DOHH2 (cell line): ENCODE data around the gene ST14.
A peak's percentile ranks its signal among the peaks of the same experiment; 100 is the strongest.

ENCODE experiments used
- H3F3A ChIP-seq: fragments of 200-600 bp; sonication (generic), shearing (Covaris generic); 2 replicates; pipeline ENCODE4 v1.6.0; 2016; ENCODE audit warnings: antibody characterized with exemption, mild to moderate bottlenecking; ENCODE audit not compliant: control insufficient read depth, insufficient read depth
- H3K27ac ChIP-seq: fragments of 200-600 bp; sonication (generic); 2 replicates; pipeline ENCODE4 v1.5.1; 2014; ENCODE audit warnings: low read depth, mild to moderate bottlenecking, low read length, moderate library complexity
- H3K27me3 ChIP-seq: fragments of 200-600 bp; sonication (generic); 2 replicates; pipeline ENCODE4 v1.6.1; 2014; ENCODE audit warnings: mild to moderate bottlenecking, low read length, mixed read lengths; ENCODE audit not compliant: control insufficient read depth
- H3K36me3 ChIP-seq: fragments of 200-600 bp; sonication (generic); 2 replicates; pipeline ENCODE4 v1.6.1; 2014; ENCODE audit warnings: mild to moderate bottlenecking, low read length, moderate library complexity, mixed read lengths; ENCODE audit not compliant: control insufficient read depth
- H3K4me1 ChIP-seq: fragments of 200-600 bp; sonication (generic); 2 replicates; pipeline ENCODE4 v1.6.1; 2014; ENCODE audit warnings: mild to moderate bottlenecking, low read length, mixed read lengths; ENCODE audit not compliant: control insufficient read depth
- H3K4me2 ChIP-seq: fragments of 200-600 bp; sonication (generic); 2 replicates; pipeline ENCODE4 v1.6.0; 2014; ENCODE audit warnings: mild to moderate bottlenecking, low read length, moderate library complexity
- H3K4me3 ChIP-seq: fragments of 200-600 bp; sonication (generic); 2 replicates; pipeline ENCODE4 v1.5.1; 2014; ENCODE audit warnings: mild to moderate bottlenecking, low read length, mixed read lengths
- H3K79me2 ChIP-seq: fragments of 200-600 bp; sonication (generic); 2 replicates; pipeline ENCODE4 v1.6.1; 2014; ENCODE audit warnings: mild to moderate bottlenecking, low read length, mixed read lengths; ENCODE audit not compliant: control insufficient read depth
- H3K9me2 ChIP-seq: fragments of 200-600 bp; sonication (generic); replicated peaks from 2 replicates; pipeline ENCODE4 v1.6.1; 2014; ENCODE audit warnings: mild to moderate bottlenecking, low read length, mixed read lengths; ENCODE audit not compliant: control insufficient read depth
- H3K9me3 ChIP-seq: fragments of 200-600 bp; sonication (generic); 2 replicates; pipeline ENCODE4 v1.6.1; 2014; ENCODE audit warnings: antibody characterized with exemption, low read length, mixed read lengths; ENCODE audit not compliant: control insufficient read depth, insufficient read depth
- H4K20me1 ChIP-seq: fragments of 200-600 bp; sonication (generic); 2 replicates; pipeline ENCODE4 v1.6.0; 2014; ENCODE audit warnings: low read depth, mild to moderate bottlenecking, antibody characterized with exemption, low read length, moderate library complexity; ENCODE audit not compliant: control insufficient read depth, insufficient read depth
- EZH2phosphoT487 ChIP-seq: fragments of 200-600 bp; sonication (generic); IDR thresholded peaks from 2 replicates; pipeline ENCODE4 v1.6.1; 2017; ENCODE audit warnings: borderline replicate concordance, mild to moderate bottlenecking, antibody characterized with exemption, low read length, moderate library complexity, mixed read lengths
- TF ChIP-seq, protein P1 (sequence below): fragments of 200-600 bp; sonication (generic); IDR thresholded peaks from one replicate; pipeline ENCODE4 v1.5.1; 2014; ENCODE audit warnings: antibody characterized with exemption, mild to moderate bottlenecking, low read depth, low read length; ENCODE audit not compliant: poor library complexity, severe bottlenecking

The ST14 gene

DNA sequence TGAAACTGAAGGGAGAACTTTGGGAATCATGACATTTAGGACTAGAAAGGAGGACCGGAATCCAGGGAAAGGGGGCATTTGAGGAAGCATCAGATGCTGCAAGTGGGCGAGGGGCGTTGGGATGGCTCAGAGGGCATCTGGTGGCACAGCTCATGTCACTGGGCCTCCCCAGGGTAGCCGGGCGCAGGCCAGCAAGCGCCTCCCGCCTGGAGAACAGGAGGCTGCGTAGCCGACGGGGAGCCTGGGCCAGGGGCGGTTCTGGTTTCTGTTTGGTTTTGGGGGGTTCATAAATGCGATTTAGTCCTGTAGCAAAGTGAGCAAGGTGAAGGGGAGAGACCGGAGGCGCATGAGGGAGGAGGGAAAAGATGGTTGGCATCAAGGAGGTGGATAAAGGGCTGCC, 443 bp upstream of the ST14 start:
- H3K27ac ChIP-seq = no peak overlapping the region
- peaks cover 22% of the 10 kb centered on the region for H3F3A ChIP-seq
- H3K4me1 ChIP-seq = peaks cover 52% of the 10 kb centered on the region
- H3K4me2 ChIP-seq = peak overlapping the region; percentile 43
- peaks cover 43% of the 10 kb centered on the region for H3K79me2 ChIP-seq
- H3K36me3 ChIP-seq = peaks cover 42% of the 10 kb centered on the region
- no peaks in the 10 kb centered on the region for H3K9me3 ChIP-seq
- peaks cover 11% of the 10 kb centered on the region for H4K20me1 ChIP-seq
- TF ChIP-seq, protein P1, sequence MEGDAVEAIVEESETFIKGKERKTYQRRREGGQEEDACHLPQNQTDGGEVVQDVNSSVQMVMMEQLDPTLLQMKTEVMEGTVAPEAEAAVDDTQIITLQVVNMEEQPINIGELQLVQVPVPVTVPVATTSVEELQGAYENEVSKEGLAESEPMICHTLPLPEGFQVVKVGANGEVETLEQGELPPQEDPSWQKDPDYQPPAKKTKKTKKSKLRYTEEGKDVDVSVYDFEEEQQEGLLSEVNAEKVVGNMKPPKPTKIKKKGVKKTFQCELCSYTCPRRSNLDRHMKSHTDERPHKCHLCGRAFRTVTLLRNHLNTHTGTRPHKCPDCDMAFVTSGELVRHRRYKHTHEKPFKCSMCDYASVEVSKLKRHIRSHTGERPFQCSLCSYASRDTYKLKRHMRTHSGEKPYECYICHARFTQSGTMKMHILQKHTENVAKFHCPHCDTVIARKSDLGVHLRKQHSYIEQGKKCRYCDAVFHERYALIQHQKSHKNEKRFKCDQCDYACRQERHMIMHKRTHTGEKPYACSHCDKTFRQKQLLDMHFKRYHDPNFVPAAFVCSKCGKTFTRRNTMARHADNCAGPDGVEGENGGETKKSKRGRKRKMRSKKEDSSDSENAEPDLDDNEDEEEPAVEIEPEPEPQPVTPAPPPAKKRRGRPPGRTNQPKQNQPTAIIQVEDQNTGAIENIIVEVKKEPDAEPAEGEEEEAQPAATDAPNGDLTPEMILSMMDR = no peak
- TF ChIP-seq EZH2phosphoT487 = no peak
- H3K27me3 ChIP-seq = 0 out of 2 replicates have a peak, but pooled peaks cover 3% of the 10 kb centered on the region
- no peaks in the 10 kb centered on the region for H3K9me2 ChIP-seq
- peak overlapping the region; percentile 76 for H3K4me3 ChIP-seq

DNA sequence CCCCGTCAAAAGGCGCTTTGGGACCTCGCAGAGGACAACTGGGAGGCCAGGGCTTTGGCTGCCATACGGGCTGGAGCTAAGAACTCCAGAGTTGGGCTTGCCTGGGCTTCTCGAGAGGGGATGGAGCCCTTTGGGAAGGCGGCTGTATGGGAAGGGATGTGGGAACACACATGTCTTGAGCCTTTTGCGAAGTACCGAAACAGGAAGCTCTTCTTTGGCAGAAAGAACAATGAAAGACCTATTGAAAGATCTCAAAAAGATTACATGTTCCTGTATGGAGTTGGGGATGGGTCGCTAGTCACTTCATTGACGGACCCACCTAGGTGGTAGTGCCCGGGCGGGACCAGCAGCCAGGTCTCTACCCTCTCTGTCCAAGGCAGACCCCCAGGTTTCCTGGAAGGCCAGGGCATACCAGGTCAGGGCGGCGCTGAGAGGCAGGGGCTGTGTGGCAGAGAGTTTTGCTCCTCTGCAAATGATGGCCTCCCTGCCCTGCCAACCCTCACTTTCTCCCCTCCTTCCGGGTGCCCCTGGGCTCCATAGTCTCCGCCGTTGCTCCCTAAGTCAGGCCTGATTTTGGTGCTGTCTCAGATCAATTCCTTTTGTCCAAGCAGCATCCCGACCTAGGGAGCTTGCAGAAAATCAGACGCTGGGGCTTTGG, 1.0 kb downstream of the ST14 start:
- Histone ChIP-seq H3K4me2 (peak overlapping the region; percentile 91), H3K27me3 (0 out of 2 replicates have a peak, but pooled peaks cover 3% of the 10 kb centered on the region), H4K20me1 (peaks cover 15% of the 10 kb centered on the region)

DNA sequence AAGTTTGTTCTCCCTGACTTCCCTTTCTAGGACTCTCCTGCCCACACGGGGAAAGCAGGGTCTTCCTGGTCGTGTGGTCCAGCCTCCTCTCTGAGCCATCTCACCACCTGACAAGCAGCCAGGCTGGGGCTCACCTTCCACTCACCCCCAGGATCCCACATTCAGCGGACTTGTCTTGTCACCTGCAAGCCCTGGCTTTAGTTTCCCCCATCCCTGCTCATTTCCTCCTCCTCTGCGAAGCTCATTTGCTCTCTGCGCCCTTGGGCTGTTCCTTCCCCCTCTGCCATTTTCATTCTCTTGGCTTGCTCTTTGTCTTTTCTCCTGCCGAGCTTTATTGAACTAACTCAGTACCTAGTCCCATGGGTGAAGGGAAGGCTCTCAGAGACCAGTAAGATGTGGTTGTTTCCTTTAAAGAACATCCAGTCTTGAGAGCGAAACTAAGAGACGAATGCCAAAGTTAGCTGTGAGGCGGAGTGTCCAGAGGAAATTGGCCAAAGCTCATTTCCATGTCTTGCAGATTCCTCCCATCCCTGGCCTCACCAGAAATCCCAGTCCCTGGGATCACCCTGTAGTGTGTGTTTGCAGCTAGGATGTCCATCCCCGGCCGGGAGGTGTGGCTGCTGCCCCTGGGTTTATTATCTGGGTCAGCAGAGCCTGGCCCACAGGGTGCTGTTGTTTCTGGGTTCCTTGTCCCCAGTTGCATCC, 2.0 kb downstream of the ST14 start:
- peaks cover 36% of the 10 kb centered on the region for H3F3A ChIP-seq
- TF ChIP-seq, protein P1 = no peak
- no peak for TF ChIP-seq EZH2phosphoT487
- peaks cover 62% of the 10 kb centered on the region for H3K36me3 ChIP-seq
- H4K20me1 ChIP-seq = peaks cover 17% of the 10 kb centered on the region
- H3K4me1 ChIP-seq = peaks cover 56% of the 10 kb centered on the region
- no peaks in the 10 kb centered on the region for H3K9me2 ChIP-seq
- peaks cover 68% of the 10 kb centered on the region for H3K79me2 ChIP-seq
- no peaks in the 10 kb centered on the region for H3K9me3 ChIP-seq
- peak overlapping the region; percentile 76 for H3K4me3 ChIP-seq
- H3K4me2 ChIP-seq = peak overlapping the region; percentile 91
- peak overlapping the region; percentile 81 for H3K27ac ChIP-seq
- H3K27me3 ChIP-seq = 0 out of 2 replicates have a peak, but pooled peaks cover 3% of the 10 kb centered on the region

More for the DNA sequence above, 1.0 kb downstream of the ST14 start:
- H3K36me3 ChIP-seq = peaks cover 53% of the 10 kb centered on the region
- H3F3A ChIP-seq = peaks cover 29% of the 10 kb centered on the region
- peak overlapping the region; percentile 76 for H3K4me3 ChIP-seq
- no peaks in the 10 kb centered on the region for H3K9me2 ChIP-seq
- no peaks in the 10 kb centered on the region for H3K9me3 ChIP-seq
- H3K27ac ChIP-seq = peak overlapping the region; percentile 81
- H3K79me2 ChIP-seq = peaks cover 58% of the 10 kb centered on the region
- peaks cover 53% of the 10 kb centered on the region for H3K4me1 ChIP-seq
- no peak for TF ChIP-seq EZH2phosphoT487
- TF ChIP-seq, protein P1 = no peak
